ENCODE data around the gene SEPHS2.

- TF ChIP-seq CTCF (IDR thresholded peaks at IDR 0.05): no peak
- no peak for TF ChIP-seq POLR2A (IDR thresholded peaks at IDR 0.05)
These were observed 12.3 kb upstream of the SEPHS2 start for GRCh38 chr16:30457743-30458560.

Data from heart left ventricle (tissue), 13 donors.